GDM1 (cell line): Measurements from ENCODE around the gene RNF227.

Experiments used
- DNase-seq: peaks from one replicate; lab custom pipeline; 2025; lab: John Stamatoyannopoulos, UW

RNF227 gene

DNA sequence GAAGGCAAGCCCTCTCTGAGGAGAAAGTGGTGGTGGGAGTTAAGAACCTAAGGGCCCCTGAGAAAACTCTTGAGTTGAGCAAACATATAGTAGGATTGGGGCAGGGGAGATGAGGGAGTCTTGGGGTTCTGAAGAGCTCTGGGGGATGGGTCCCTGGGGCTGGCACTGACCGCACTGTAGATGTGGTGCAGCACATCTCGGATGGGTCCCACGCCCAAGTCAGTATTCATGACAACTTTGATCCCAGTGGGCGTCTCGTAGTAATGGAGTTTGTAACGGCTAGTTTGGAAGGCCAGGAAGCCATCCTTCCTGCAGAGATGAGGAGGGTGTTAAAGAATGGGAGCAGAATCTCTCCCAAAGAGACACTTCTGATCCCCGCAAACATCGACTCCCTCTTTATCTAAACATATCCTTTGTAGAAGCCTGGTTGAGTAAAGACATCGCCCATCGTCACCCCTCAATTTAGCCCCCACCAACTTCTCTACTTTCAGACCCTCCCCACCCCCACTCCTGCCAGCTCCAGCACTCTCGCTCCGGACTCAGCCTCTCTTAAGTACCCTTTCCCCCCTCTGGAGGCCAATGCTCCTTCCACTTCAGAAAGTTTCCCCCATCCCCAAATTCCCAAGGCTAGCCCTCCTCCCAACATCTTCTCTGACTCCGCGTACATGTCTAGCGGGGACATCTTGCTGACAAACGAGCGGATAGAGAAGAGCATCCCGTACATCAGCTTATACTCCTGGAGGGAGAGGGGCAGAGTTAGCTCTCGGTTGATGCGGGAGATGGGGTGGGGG lies 14.9 kb upstream of the RNF227 start:
- no peak for DNase-seq

GRCh38 chr17:7929158-7930023 lies 13.3 kb upstream of the RNF227 start, which contains the start of gene KCNAB3:
TSS of gene KCNAB3 (minus strand) at chr17:7929856. CDS start at chr17:7929435, 421 bp downstream.
- no peak for DNase-seq

DNA sequence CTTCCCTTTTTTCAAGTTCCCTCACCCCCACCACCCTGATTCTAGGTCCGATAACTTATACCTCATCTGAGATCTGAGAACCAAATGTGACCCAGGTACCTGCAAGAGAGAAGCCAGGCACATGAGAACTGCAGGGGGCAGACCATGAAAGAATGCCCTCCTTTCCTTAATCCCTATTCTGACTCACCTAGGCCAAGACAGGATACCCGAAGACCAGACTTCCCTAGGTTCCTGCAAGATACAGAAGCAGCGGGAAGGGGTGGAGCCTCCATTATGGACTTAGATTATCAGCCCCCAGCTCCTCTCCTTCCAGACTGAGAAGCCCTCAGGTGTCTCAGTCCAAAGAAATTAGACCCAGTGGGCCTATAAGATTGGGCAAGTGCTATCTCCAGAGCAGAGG lies 11.5 kb upstream of the RNF227 start:
- no peak for DNase-seq

DNA sequence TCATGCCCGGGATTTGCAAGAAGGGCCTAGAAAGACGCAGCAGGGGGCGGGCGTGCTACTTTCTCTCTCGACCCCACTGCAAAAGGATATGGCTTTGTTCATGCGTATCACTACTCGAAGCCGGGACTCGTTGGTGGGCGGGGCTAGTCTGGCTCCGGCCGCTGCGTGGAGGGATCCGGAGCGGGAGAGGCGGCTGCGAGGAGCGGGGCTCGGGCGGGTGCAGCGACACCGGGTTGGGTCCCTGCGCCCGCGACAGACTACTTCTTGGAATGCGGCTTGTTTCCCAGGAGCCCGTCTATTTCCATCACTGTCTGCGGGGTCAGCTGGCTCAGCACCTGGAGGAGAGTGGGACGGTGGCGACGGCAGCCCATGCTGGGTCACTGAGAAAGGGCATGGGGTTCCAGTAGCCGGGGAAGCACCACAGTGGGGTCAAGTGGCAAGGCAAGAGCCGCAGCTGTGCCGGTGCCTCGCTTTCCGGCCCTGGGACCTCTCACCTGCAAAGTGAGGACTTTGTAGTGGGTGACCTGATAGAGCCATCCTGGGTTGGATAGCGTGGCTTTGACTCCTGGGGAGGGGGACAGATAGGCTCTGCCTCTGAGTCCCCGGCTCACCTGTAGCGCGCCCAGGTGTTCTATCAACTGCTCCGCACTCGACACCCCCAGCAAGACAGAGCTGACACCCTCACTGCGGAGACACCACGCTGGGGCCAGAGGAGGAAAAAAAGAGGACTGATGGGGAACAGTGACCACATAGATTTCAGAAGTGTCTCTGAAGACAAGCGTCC lies 6.9 kb upstream of the RNF227 start:
- DNase-seq = no peak

GRCh38 chr17:7922269-7922844 lies 6.3 kb upstream of the RNF227 start:
- no peak for DNase-seq

DNA sequence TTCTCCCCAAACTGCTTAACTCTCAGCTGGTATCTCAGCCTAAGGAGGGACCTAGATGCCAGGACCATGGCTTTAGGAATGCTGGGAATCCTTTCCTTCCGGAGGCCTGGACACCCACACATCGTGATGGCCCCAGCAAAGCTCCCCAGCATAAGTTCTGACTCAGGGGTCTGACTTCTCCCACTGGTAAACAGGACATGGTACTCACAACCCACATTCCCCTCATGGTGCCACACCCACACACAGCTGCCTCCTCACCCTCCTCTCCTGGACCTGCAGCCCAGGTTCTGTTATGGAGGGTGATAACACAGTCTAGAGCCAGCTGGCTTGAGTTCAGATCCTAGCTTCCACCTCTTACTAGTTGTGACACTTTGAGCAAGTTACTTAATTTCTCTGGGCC lies 719 bp upstream of the RNF227 start:
- DNase-seq = no peak

DNA sequence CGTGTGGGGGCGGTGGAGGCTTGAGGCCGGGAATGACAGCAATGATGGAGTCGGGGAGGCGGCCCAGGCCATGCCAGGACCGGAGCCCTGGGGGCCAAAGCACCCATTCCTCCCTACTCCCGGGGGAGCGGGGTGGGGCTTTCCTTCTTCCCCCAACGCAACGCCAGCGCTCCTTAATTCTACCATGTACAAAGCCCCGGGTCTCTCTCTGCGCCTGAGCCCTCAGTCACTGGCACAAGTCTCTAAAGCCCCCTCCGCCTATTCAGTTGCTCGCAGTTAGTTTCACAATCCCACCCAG lies 245 bp upstream of the RNF227 start:
- DNase-seq = no peak

DNA sequence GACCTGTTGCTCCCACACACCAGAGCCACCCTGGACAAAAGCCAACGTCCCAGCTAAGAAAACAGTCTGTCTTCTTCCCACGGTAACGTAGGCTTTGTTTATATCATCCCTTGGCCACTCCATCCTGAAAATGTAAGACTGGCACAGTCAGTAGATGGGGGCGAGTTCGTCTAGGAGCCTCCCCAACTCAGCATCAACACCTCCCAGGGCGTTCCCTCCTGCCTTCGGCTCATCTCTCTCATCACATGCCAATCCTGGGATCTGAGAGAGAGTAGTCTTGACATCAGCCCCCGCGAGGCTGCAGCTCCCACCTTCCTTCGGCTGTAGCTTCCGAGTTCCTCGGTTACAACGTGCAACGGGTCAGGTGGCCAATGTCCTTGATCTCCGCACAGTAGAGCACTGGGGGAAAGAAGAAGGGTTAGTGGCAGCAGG lies 894 bp downstream of the RNF227 start:
- DNase-seq = no peak

DNA sequence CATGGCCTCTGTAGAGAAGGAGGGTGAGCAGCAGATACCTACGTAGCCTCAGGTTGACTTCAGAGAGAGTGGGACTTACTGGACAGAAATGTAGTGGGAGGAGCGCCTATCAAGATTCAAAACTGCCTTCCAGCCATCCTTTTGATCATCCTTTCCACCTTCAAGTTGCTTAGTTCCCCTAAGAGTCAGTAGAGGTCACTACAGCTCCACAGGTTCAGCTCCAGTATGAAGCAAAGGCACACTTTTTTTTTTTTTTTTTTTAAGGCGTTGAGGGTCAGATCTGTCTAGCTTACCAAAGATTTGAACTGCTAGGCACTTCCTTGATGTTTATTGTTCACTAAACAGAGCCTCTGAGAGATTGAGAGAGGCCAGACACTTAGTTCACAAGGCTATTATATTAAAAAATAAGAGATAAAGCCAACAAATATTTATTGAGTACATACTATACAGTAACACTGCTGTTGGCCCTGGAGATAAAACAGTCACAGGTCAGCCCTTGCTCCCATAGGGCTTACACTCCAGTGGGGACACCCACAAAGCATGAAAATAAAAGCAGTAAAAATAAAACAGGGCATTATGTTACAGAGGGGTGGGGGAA lies 3.1 kb downstream of the RNF227 start:
- peak; percentile 63 for DNase-seq

- no peak for DNase-seq
These were observed 5.0 kb downstream of the RNF227 start for GRCh38 chr17:7911116-7911515.

GRCh38 chr17:7910711-7911110 lies 5.4 kb downstream of the RNF227 start:
- no peak for DNase-seq

- no peak for DNase-seq
These were observed 5.8 kb downstream of the RNF227 start for GRCh38 chr17:7910281-7910680.

DNA sequence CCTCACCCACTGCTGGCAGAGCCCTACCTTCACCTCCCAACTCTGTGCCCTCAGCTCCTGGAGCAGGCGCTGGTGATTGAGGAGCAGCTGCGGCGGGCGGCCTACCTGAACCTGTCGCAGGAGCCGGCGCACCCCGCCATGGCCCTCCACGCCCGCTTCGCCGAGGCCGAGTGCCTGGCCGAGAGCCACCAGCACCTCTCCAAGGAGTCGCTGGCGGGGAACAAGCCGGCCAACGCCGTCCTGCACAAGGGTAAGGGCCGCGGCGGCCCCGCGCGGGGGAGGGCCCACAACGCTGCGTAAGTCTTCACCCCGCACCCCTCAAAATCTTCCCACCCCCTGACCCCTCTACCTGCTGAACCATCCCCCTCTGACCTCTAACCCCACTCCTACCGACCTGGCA lies 7.0 kb downstream of the RNF227 start:
- DNase-seq = no peak

DNA sequence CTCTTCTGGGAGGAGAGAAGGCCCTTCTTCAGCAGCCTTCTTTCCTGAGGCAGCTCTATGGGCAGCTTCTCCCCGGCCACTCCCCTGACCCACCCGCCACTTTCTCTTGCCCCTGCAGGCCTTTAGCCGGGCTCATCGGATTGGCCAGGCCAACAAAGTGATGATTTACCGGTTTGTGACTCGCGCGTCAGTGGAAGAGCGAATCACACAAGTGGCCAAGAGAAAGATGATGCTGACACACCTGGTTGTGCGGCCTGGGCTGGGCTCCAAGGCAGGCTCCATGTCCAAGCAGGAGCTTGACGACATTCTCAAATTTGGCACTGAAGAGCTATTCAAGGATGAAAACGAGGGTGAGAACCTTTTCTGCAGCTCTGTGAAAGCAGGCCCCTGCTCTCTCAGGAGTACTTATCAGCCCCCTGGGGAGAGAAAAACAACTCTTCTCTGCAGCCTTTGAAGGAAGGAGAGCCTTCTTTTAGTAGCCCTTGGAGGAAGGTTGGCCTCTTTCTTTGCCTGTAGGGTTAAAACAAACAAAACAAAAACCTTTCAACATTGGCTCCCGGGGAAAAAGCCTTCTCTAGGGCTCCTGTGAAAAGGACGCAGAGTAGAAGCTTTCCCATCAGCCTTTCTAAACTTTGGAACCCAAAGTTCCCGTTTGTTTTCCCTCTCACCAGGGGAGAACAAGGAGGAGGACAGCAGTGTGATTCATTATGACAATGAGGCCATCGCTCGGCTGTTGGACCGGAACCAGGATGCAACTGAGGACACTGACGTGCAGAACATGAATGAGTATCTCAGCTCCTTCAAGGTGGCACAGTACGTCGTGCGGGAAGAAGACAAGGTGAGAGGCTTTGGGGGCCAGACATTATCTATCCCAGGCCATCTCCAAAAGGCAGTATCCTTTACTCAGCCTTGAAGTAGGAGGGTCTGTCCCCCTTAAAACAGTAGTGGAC lies 12.7 kb downstream of the RNF227 start:
- DNase-seq = no peak

GRCh38 chr17:7897773-7898172 lies 18.3 kb downstream of the RNF227 start:
- DNase-seq = peak; percentile 12

GRCh38 chr17:7897090-7897489 lies 19.0 kb downstream of the RNF227 start:
- DNase-seq = no peak

DNA sequence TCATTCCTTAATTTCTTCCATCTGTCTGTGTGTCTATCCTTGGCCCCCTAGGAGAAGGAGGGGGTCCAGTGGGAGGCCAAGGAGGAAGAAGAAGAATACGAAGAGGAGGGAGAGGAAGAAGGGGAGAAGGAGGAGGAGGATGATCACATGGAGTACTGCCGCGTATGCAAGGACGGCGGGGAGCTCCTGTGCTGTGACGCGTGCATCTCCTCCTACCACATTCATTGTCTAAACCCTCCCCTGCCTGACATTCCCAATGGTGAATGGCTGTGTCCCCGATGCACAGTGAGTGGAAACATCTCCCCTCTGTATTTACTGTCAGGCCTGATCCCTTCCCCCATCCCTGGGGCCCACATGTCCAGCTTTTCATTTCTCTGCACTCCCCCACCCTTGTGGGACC lies 21.2 kb downstream of the RNF227 start:
- DNase-seq = no peak

DNA sequence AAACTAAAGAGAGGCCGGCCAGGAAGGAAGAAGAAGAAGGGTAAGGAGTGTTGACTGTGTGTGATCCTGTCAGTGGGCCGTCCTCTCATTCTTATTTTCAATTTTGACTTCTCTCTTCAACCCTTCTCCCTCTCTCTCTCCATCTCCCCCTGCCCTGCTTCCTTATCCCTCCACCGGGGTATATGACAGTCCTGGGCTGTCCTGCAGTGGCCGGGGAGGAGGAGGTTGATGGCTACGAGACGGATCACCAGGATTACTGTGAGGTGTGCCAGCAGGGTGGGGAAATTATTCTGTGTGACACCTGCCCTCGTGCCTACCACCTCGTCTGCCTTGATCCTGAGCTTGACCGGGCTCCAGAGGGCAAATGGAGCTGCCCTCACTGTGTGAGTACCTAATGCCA lies 21.9 kb downstream of the RNF227 start:
- no peak for DNase-seq

DNA sequence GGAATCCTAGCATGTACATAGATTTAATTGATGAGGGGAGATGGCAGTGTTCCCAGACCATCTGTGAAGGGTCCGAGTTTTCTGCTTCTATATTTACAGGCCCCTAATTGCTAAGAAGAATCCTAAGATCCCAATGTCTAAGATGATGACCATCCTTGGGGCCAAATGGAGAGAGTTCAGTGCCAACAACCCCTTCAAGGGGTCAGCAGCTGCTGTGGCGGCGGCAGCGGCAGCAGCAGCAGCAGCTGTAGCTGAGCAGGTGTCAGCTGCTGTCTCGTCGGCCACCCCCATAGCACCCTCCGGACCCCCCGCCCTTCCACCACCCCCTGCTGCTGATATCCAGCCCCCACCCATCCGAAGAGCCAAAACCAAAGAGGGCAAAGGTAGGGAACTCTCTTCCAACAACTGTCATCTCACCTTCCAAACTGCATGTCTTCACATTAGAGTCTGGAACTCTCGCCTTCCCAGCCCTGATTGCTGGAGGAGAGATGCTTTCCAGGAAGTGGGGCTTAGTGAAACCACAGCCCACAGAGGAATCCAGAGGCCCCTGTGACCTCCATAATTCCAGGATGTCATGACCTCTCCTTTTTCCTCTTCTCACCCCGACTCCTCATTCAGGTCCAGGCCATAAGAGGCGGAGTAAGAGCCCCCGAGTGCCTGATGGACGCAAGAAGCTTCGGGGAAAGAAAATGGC lies 22.8 kb downstream of the RNF227 start:
- no peak for DNase-seq
